Measurements from ENCODE around the gene ELAVL1. TPM values are rescaled to one million over a fixed set of nuclear protein-coding genes. Genes with fewer than 3 reads are reported as not detected.

Gene ELAVL1
- total RNA-seq, 4 donors from 2014 or later = 23.7 to 41.1 (median 30.3) TPM

DNA sequence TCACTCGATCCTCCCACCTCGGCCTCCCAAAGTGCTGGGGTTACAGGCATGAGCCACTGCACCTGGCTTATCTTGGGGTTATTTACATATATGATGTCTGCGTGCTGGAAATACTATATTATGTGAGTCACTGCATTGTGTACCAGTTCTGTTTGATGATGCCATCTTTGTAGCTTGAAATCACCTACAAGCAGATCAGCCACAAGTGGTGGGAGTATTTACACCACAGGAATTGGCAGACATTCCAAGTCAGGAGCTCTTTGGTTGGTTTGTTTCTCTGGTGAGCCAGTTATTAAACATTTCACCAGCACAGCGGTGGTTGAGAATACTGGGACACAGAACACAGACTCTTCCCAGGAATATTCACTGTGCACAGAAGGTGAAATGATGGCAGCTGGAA lies 57.5 kb downstream of the ELAVL1 start:
- DNase-seq (ENCODE audit: low spot score) (no peak), ATAC-seq (ENCODE audit: low FRiP score) (no peak)
- no peak for TF ChIP-seq CTCF (IDR thresholded peaks at IDR 0.05)

GRCh38 chr19:7944177-7944761 lies 61.2 kb downstream of the ELAVL1 start:
- peak in 1 of 3 donors; percentile 69 for TF ChIP-seq CTCF (IDR thresholded peaks at IDR 0.05)
- DNase-seq (ENCODE audit: low spot score) (peak; percentile 98), ATAC-seq (ENCODE audit: low FRiP score) (peak; percentile 35)

GRCh38 chr19:7943444-7944176 lies 61.8 kb downstream of the ELAVL1 start, which contains the start of gene TIMM44:
Gene TIMM44, minus strand, starts transcription at chr19:7943666. Its CDS starts 15 bp downstream, at chr19:7943651.
- no peak for TF ChIP-seq CTCF (IDR thresholded peaks at IDR 0.05)

GRCh38 chr19:7942981-7943443 lies 62.4 kb downstream of the ELAVL1 start:
- no peak for TF ChIP-seq CTCF (IDR thresholded peaks at IDR 0.05)
- DNase-seq (ENCODE audit: low spot score) (no peak), ATAC-seq (ENCODE audit: low FRiP score) (no peak)

More at GRCh38 chr19:7943444-7944176, 61.8 kb downstream of the ELAVL1 start, which contains the start of gene TIMM44:
- ATAC-seq (ENCODE audit: low FRiP score) (peak; percentile 99), DNase-seq (ENCODE audit: low spot score) (peak; percentile 95)

DNA sequence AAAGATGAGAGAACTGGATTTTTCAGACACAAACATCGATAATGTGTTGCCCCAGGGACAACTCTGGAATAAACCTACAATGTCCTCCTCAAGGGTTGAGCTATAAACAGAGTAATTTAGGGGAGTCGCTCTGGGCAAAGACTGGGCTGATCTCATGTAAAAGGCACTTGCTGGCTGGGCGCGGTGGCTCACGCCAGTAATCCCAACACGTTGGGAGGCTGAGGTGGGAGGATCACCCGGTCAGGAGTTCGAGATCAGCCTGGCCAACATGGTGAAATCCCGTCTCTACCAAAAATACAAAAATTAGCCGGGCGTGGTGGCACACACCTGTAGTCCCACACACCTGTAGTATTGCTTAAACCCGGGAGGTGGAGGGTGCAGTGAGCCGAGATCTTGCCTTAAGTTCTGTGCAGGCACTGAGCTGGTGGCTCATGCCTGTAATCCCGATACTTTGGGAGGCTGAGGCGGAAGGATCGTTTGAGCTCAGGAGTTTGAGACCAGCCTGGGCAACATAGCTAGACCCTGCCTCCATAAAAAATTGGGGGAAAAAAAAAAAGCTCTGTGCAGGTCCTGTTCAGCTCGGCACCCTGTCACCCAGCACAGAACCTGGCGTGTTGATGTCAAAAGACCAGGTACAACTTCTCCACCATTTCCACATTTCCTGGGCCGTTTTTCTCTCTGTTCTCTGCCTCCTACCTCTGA lies 63.4 kb downstream of the ELAVL1 start:
- ATAC-seq (ENCODE audit: low FRiP score) (no peak), DNase-seq (ENCODE audit: low spot score) (no peak)
- no peak for TF ChIP-seq CTCF (IDR thresholded peaks at IDR 0.05)

DNA sequence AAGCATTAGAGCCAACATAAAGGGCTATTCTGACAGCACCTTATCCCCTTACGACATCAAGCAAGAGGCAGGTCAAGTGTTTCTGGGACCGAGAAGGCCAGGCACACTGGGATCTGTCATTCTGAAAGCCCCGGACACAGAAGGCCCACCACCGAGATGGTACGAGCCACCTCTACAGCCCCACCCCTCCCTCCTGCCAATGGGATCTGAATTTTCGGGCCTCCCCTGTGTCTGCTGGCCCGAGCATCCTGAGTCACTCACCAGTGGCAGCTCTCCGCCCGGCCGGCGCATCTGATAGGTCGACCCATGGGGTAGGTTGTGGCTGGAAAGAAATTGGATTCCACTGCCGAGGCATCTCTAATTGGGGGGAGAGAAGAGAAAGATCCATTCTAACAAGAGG lies 64.6 kb downstream of the ELAVL1 start:
- DNase-seq (ENCODE audit: low spot score) = no peak
- TF ChIP-seq CTCF (IDR thresholded peaks at IDR 0.05) = no peak
- ATAC-seq (ENCODE audit: low FRiP score) = no peak
